Measurements from ENCODE around the gene CDIPT. TPM values are rescaled to one million over a fixed set of nuclear protein-coding genes. Genes with fewer than 3 reads are reported as not detected.
A peak's percentile ranks its signal among the peaks of the same experiment; 100 is the strongest.

CDIPT gene
- total and polyA plus RNA-seq, 2 of the 4 experiments (the other 2 are of a cell fraction): 47.1 to 100 TPM

DNA sequence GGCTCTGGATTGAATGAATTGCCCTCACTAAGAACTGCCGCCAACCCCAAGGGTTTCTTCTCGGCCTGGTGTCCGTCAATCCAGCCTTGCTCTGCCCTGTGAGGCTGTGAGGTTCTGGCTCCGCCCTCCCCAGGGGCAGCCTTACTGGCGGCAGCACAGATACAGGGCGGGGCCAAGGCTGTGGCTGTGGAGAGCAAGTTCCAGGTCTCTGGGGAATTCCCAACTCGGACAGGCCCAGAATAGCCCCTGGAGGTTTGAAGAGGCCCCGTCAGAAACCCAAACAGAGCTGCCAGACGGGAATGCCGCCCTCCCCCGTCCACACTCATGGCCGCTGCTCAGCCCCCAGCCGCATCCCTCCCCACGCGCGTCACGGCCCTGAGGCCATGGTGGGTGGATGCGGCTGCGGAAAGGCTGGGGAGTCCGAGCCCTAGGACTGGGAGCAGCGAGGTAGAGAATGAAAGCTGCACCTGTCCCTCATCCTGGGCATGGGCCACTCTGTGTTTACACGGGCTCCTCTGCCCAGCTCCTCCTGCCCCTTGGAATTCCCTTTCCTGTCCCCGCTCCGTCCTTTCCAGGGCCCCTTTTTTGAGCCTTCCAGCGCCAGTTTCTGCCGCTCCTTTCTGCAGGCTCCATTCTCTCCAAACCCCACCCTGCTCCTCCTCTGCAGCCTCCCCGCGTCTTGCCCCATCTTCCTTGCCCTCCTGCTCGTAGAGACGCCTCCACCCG lies 51.7 kb downstream of the CDIPT start:
- in situ Hi-C loops (cut with MboI; ENCODE audit: low sequenced_read_pairs) (no loop called here), intact Hi-C loops (cut with micrococcal nuclease) (no loop called here), dilution Hi-C loops (cut with HindIII; ENCODE audit: low sequenced_read_pairs, unreplicated experiment) (no loop called here)
- Histone ChIP-seq H3K9me1 (ENCODE audit: insufficient read depth, low read length) (peaks cover 13% of the 10 kb centered on the region), H2BK15ac (ENCODE audit: low read depth, low read length) (peak overlapping the region; percentile 47; the same call in 1 of the 3 replicates), H2BK5ac (ENCODE audit: low read depth, low read length, poor library complexity, severe bottlenecking) (peak overlapping the region; percentile 37), H4K20me1 (ENCODE audit: insufficient read depth, low read length) (peaks cover 30% of the 10 kb centered on the region), H4K91ac (ENCODE audit: insufficient read depth, low read depth, low read length) (peak overlapping the region; percentile 72), H2AK9ac (replicated peaks; ENCODE audit: low read depth, low read length, poor library complexity) (peak overlapping the region; percentile 98), H3K4me3 (ENCODE audit: insufficient read depth, low read depth, low read length) (peak overlapping the region; percentile 80), H3K27ac (ENCODE audit: insufficient read depth, low read length) (peak overlapping the region; percentile 83), H4K5ac (ENCODE audit: low read depth, low read length) (peak overlapping the region; percentile 3; the same call in 1 of the 2 replicates), H3K14ac (replicated peaks; ENCODE audit: low read depth, low read length) (peak overlapping the region; percentile 76; the same call in 1 of the 2 replicates), H3K27me3 (ENCODE audit: control insufficient read depth, insufficient read depth, low read length) (no peaks in the 10 kb centered on the region), H3K9me3 (ENCODE audit: control insufficient read depth, insufficient read depth, low read length) (no peaks in the 10 kb centered on the region), H3K4ac (ENCODE audit: low read depth, low read length) (peak overlapping the region; percentile 76), H3K36me3 (ENCODE audit: control insufficient read depth, insufficient read depth, low read length) (peaks cover 12% of the 10 kb centered on the region), H2BK120ac (ENCODE audit: low read depth, low read length) (peak overlapping the region; percentile 41), H4K8ac (ENCODE audit: low read depth in 2 of 2, low read length in 2 of 2) (peak overlapping the region in 1 of 2 experiments; percentile 55; a peak in 1 of 4 replicates), H3K23ac (ENCODE audit: low read depth, low read length) (peak overlapping the region; percentile 79), H3K79me1 (ENCODE audit: low read depth in 1 of 2, low read length in 2 of 2) (peaks cover 8 to 50% of the 10 kb centered on the region in 2 experiments; a peak in 3 of 4 replicates), H3K18ac (ENCODE audit: low read depth, low read length) (peak overlapping the region; percentile 26; the same call in 1 of the 2 replicates), H2BK20ac (ENCODE audit: low read depth, low read length) (peak overlapping the region; percentile 3; the same call in 1 of the 2 replicates), H2AFZ (replicated peaks; ENCODE audit: low read length, poor library complexity) (peak overlapping the region; percentile 90), H3K56ac (ENCODE audit: extremely low read depth, insufficient read depth, low read length) (0 out of 2 replicates have a peak overlapping the region, but pooled peaks have one; percentile 54), H3K4me1 (ENCODE audit: control insufficient read depth, insufficient read depth, low read length) (peaks cover 27% of the 10 kb centered on the region), H3K4me2 (ENCODE audit: low read depth, low read length) (peak overlapping the region; percentile 79), H3K9ac (ENCODE audit: low read depth, low read length) (peak overlapping the region; percentile 55), H2AK5ac (ENCODE audit: low read depth, low read length) (peak overlapping the region; percentile 86)
- ATAC-seq (ENCODE audit: low read depth) (peak; percentile 70), DNase-seq (peak; percentile 98)
- WGBS, 2 experiments (ENCODE audit: extremely low coverage in 2 of 2, insufficient read length in 1 of 2): 0% methylated on average over 7 of the region's 31 CpGs; no CpG with 5 or more reads in 1 of the 2 experiments
- BruUV-seq (replicated peaks): no TSS peak
- ChIA-PET CTCF (interaction anchor here (1.4 kb wide), 1 partner anchor 21 kb away, joined by 3 read pairs; no protein-coding TSS in a partner anchor), POLR2A (ENCODE audit: unreplicated experiment) (interaction anchor here (0.7 kb wide), 1 partner anchor 19 kb away, joined by 6 read pairs; no protein-coding TSS in a partner anchor)
- TF ChIP-seq, protein P1, sequence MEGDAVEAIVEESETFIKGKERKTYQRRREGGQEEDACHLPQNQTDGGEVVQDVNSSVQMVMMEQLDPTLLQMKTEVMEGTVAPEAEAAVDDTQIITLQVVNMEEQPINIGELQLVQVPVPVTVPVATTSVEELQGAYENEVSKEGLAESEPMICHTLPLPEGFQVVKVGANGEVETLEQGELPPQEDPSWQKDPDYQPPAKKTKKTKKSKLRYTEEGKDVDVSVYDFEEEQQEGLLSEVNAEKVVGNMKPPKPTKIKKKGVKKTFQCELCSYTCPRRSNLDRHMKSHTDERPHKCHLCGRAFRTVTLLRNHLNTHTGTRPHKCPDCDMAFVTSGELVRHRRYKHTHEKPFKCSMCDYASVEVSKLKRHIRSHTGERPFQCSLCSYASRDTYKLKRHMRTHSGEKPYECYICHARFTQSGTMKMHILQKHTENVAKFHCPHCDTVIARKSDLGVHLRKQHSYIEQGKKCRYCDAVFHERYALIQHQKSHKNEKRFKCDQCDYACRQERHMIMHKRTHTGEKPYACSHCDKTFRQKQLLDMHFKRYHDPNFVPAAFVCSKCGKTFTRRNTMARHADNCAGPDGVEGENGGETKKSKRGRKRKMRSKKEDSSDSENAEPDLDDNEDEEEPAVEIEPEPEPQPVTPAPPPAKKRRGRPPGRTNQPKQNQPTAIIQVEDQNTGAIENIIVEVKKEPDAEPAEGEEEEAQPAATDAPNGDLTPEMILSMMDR (conservative IDR thresholded peaks at IDR 0.05; ENCODE audit: low read depth, low read length): no peak
- no peak for TF ChIP-seq POLR2A (IDR thresholded peaks at IDR 0.05; ENCODE audit: low read depth, low read length)
- TF ChIP-seq, protein P2, sequence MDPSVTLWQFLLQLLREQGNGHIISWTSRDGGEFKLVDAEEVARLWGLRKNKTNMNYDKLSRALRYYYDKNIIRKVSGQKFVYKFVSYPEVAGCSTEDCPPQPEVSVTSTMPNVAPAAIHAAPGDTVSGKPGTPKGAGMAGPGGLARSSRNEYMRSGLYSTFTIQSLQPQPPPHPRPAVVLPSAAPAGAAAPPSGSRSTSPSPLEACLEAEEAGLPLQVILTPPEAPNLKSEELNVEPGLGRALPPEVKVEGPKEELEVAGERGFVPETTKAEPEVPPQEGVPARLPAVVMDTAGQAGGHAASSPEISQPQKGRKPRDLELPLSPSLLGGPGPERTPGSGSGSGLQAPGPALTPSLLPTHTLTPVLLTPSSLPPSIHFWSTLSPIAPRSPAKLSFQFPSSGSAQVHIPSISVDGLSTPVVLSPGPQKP (IDR thresholded peaks at IDR 0.05; ENCODE audit: borderline replicate concordance, low read depth, low read length): no peak
- TF ChIP-seq, protein P3, sequence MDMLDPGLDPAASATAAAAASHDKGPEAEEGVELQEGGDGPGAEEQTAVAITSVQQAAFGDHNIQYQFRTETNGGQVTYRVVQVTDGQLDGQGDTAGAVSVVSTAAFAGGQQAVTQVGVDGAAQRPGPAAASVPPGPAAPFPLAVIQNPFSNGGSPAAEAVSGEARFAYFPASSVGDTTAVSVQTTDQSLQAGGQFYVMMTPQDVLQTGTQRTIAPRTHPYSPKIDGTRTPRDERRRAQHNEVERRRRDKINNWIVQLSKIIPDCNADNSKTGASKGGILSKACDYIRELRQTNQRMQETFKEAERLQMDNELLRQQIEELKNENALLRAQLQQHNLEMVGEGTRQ (IDR thresholded peaks at IDR 0.05; ENCODE audit: low read depth, low read length): no peak
- no peak for TF ChIP-seq CHD1 (IDR thresholded peaks at IDR 0.05; ENCODE audit: low read depth, low read length)
- no peak for TF ChIP-seq MAFK (IDR thresholded peaks at IDR 0.05; ENCODE audit: low read depth, low read length)
- no peak for TF ChIP-seq RFX5 (IDR thresholded peaks at IDR 0.05; ENCODE audit: low read depth, low read length)
- no peak for TF ChIP-seq FOS (IDR thresholded peaks at IDR 0.05; ENCODE audit: low read depth, low read length)
- no peak for TF ChIP-seq CEBPB (IDR thresholded peaks at IDR 0.05; ENCODE audit: low read depth, low read length)
- peak; percentile 61; the same call in 1 of the 2 replicates for TF ChIP-seq MXI1 (IDR thresholded peaks at IDR 0.05; ENCODE audit: borderline replicate concordance, low read depth, low read length)
- TF ChIP-seq MAZ (IDR thresholded peaks at IDR 0.05; ENCODE audit: borderline replicate concordance, low read depth, low read length): peak; percentile 91
- no peak for TF ChIP-seq NFE2L2 (IDR thresholded peaks at IDR 0.05; ENCODE audit: low read depth, low read length)
- TF ChIP-seq SMC3 (IDR thresholded peaks at IDR 0.05; ENCODE audit: low read depth, low read length): no peak
- no peak for TF ChIP-seq BHLHE40 (IDR thresholded peaks at IDR 0.05; ENCODE audit: low read depth, low read length)

Data from IMR-90 (cell line).